Spleen (tissue), 7 donors: ENCODE data around the gene NSG2.

ENCODE experiments used
- POLR2A ChIP-seq, 3 donors: fragments of 450-650 bp; IDR thresholded peaks; one replicate each; pipeline ENCODE4 v1.5.1; 2017; ENCODE audit warnings: antibody characterized with exemption in 3 of 3, mild to moderate bottlenecking in 1 of 3
- TF ChIP-seq, protein P1 (sequence below), 11 experiments: fragments of 200-600 bp in 7 of 11; fragments of 450-650 bp in 4 of 11; sonication (generic) in 4 of 11; IDR thresholded peaks in 8 of 11; conservative IDR thresholded peaks in 3 of 11; 1 replicate in 7 of 11; 2 replicates in 4 of 11; pipeline versions ENCODE4 v1.4.0 to v1.8.0; 2016 to 2021; ENCODE audit warnings: antibody characterized with exemption in 11 of 11, inconsistent platforms in 4 of 11, mild to moderate bottlenecking in 1 of 11
- donor health status: DM: no; HTN: no; CAD: no; lungs with moderate emphysema.
- donor health status: DM: no; HTN: no; CAD: no.
- donor health status: DM: no; HTN: no; CAD: no.

DNA sequence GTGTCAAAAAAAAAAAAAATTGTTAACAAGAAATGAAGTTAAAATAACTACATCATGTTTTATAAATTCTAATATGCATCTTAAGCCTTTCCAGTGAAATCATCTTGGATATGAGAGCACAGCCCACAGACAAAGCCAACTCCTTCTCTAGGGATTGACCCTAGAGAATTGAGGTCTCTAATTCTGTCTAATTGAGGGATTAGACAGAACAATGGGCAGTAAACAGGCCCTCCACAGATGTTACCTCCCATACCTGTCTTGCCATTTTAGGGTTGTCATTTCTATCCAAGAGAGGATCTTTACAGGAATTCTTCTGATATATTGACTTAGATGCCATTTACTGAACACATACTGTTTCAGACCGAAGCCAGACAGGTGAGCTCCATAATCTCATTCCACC, 42.3 kb downstream of the NSG2 start:
- no peak for TF ChIP-seq POLR2A (IDR thresholded peaks at IDR 0.05)
- TF ChIP-seq, protein P1, sequence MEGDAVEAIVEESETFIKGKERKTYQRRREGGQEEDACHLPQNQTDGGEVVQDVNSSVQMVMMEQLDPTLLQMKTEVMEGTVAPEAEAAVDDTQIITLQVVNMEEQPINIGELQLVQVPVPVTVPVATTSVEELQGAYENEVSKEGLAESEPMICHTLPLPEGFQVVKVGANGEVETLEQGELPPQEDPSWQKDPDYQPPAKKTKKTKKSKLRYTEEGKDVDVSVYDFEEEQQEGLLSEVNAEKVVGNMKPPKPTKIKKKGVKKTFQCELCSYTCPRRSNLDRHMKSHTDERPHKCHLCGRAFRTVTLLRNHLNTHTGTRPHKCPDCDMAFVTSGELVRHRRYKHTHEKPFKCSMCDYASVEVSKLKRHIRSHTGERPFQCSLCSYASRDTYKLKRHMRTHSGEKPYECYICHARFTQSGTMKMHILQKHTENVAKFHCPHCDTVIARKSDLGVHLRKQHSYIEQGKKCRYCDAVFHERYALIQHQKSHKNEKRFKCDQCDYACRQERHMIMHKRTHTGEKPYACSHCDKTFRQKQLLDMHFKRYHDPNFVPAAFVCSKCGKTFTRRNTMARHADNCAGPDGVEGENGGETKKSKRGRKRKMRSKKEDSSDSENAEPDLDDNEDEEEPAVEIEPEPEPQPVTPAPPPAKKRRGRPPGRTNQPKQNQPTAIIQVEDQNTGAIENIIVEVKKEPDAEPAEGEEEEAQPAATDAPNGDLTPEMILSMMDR (IDR thresholded peaks at IDR 0.05 in 8 of 11, conservative IDR thresholded peaks at IDR 0.05 in 3 of 11): no peak
